ENCODE results near the gene CERS1.

- TF ChIP-seq CTCF (IDR thresholded peaks at IDR 0.05), result no peak
- no peak for TF ChIP-seq POLR2A (IDR thresholded peaks at IDR 0.05)
- TF ChIP-seq POLR2AphosphoS5 (IDR thresholded peaks at IDR 0.05), result no peak
Observed at GRCh38 chr19:18834644-18834984, 61.3 kb downstream of the CERS1 start.
